GM12878 (cell line): ENCODE data around the gene FAN1. TPM values are rescaled to one million over a fixed set of nuclear protein-coding genes. Genes with fewer than 3 reads are reported as not detected.
A peak's percentile ranks its signal among the peaks of the same experiment; 100 is the strongest.

ENCODE experiments used
- ATF7 ChIP-seq: fragments of 450-650 bp; IDR thresholded peaks from 2 replicates; pipeline ENCODE4 v1.6.1; 2016; ENCODE audit warnings: low read depth, mild to moderate bottlenecking
- BHLHE40 ChIP-seq, 2 experiments: fragments of 450-650 bp in 1 of 2; IDR thresholded peaks; 2 replicates each; pipeline ENCODE4 v1.6.1; 2011 to 2017; ENCODE audit warnings: low read depth in 2 of 2, borderline replicate concordance in 1 of 2, improper control_type of control experiment in 1 of 2, low read length in 1 of 2, mild to moderate bottlenecking in 1 of 2
- ESRRA ChIP-seq: IDR thresholded peaks from 2 replicates; pipeline ENCODE4 v1.6.1; 2012; ENCODE audit warnings: mild to moderate bottlenecking, low read length, improper control_type of control experiment
- EZH2 ChIP-seq: IDR thresholded peaks from 2 replicates; pipeline ENCODE4 v1.6.1; 2012; ENCODE audit warnings: low read depth, mild to moderate bottlenecking, control low read depth, inconsistent platforms, low read length, borderline replicate concordance; ENCODE audit not compliant: control insufficient read depth
- GABPA ChIP-seq: IDR thresholded peaks from 2 replicates; pipeline ENCODE4 v1.6.1; 2014; ENCODE audit warnings: antibody characterized with exemption, low read depth, mild to moderate bottlenecking, inconsistent platforms
- HDAC2 ChIP-seq: fragments of 200-600 bp; sonication (generic); IDR thresholded peaks from 2 replicates; pipeline ENCODE4 v1.6.1; 2017
- MXI1 ChIP-seq: fragments of 150-350 bp; IDR thresholded peaks from 2 replicates; pipeline ENCODE4 v1.6.1; 2011; ENCODE audit warnings: low read depth, mild to moderate bottlenecking, inconsistent platforms, low read length, improper control_type of control experiment
- MYC ChIP-seq: IDR thresholded peaks from 2 replicates; pipeline ENCODE4 v1.6.1; 2011; ENCODE audit warnings: mild to moderate bottlenecking, low read length, moderate library complexity, inconsistent platforms; ENCODE audit not compliant: insufficient read depth, insufficient replicate concordance, insufficient read length, severe bottlenecking
- NFIC ChIP-seq: IDR thresholded peaks from 2 replicates; pipeline ENCODE4 v1.6.1; 2012; ENCODE audit warnings: low read depth, mild to moderate bottlenecking, inconsistent platforms, low read length, moderate library complexity
- NFYA ChIP-seq: IDR thresholded peaks from 2 replicates; pipeline ENCODE4 v1.6.1; 2011; ENCODE audit warnings: low read depth, mild to moderate bottlenecking, low read length, improper control_type of control experiment, borderline replicate concordance
- NR2C1 ChIP-seq: fragments of 450-650 bp; IDR thresholded peaks from 2 replicates; pipeline ENCODE4 v1.6.1; 2017; ENCODE audit warnings: antibody characterized with exemption, mild to moderate bottlenecking, moderate library complexity
- PAX5 ChIP-seq: IDR thresholded peaks from 2 replicates; pipeline ENCODE4 v1.6.1; 2011; ENCODE audit warnings: low read depth, low read length, borderline replicate concordance
- POU2F2 ChIP-seq: IDR thresholded peaks from 3 replicates; pipeline ENCODE4 v1.6.1; 2011; ENCODE audit warnings: low read depth, mild to moderate bottlenecking, low read length, borderline replicate concordance
- RBBP5 ChIP-seq: fragments of 200-600 bp; sonication (generic); conservative IDR thresholded peaks from 2 replicates; pipeline ENCODE4 v1.6.1; 2016
- SIN3A ChIP-seq: IDR thresholded peaks from 2 replicates; pipeline ENCODE4 v1.6.1; 2012; ENCODE audit warnings: low read depth, low read length, improper control_type of control experiment
- SMC3 ChIP-seq: IDR thresholded peaks from 2 replicates; pipeline ENCODE4 v1.6.1; 2011; ENCODE audit warnings: low read length, improper control_type of control experiment, borderline replicate concordance
- SRF ChIP-seq, 2 experiments: IDR thresholded peaks; 2 replicates each; pipeline ENCODE4 v1.6.1; 2011; ENCODE audit warnings: low read depth in 2 of 2, low read length in 2 of 2, mild to moderate bottlenecking in 1 of 2, moderate library complexity in 1 of 2
- SUZ12 ChIP-seq: fragments of 200-600 bp; sonication (generic); IDR thresholded peaks from one replicate; pipeline ENCODE4 v1.6.1; 2018; ENCODE audit warnings: antibody characterized with exemption, mild to moderate bottlenecking; ENCODE audit not compliant: unreplicated experiment
- TBL1XR1 ChIP-seq: IDR thresholded peaks from 2 replicates; pipeline ENCODE4 v1.6.1; 2012; ENCODE audit warnings: low read depth, low read length, improper control_type of control experiment
- YY1 ChIP-seq: IDR thresholded peaks from 2 replicates; pipeline ENCODE4 v1.6.1; 2011; ENCODE audit warnings: low read depth, mild to moderate bottlenecking, low read length
- ZNF274 ChIP-seq: IDR thresholded peaks from one replicate; pipeline ENCODE4 v1.8.0; 2011; ENCODE audit not compliant: insufficient read length, insufficient read depth
- ZNF622 ChIP-seq: fragments of 450-650 bp; IDR thresholded peaks from 2 replicates; pipeline ENCODE4 v1.6.1; 2017; ENCODE audit warnings: mild to moderate bottlenecking, inconsistent platforms
- ZZZ3 ChIP-seq: IDR thresholded peaks from 2 replicates; pipeline ENCODE4 v1.6.1; 2011; ENCODE audit warnings: low read depth; ENCODE audit not compliant: control insufficient read depth, insufficient read length
- polyA plus RNA-seq, 11 experiments: library from polyadenylated mRNA; depleted of rRNA in 4 of 11; unstranded in 6 of 11; stranded (reverse) in 5 of 11; fragments of >200 nt; fragmentation: Nextera tagmentation in 4 of 11; fragmentation: Illumina TruSeq in 1 of 11; extraction: Ambion mirVana in 4 of 11; extraction: Trizol in 1 of 11; gene quantifications; 1 replicate in 1 of 11; 2 replicates in 10 of 11; pipeline versions ENCODE4 v1.2.1 to v1.2.3, GENCODE V29; 2011 to 2016; ENCODE audit warnings: inconsistent platforms in 2 of 11, missing spikeins in 2 of 11, low read depth in 1 of 11
- total RNA-seq, 4 experiments: library from RNA; depleted of rRNA in 3 of 4; stranded (reverse); fragments of >200 nt in 3 of 4; fragmentation: Illumina TruSeq in 1 of 4; extraction: Trizol in 1 of 4; gene quantifications; 2 replicates each; pipeline versions ENCODE4 v1.2.1 to v1.2.3, GENCODE V29; 2013 to 2021
- TF ChIP-seq, protein P1 (sequence below): IDR thresholded peaks from 2 replicates; pipeline ENCODE4 v1.6.1; 2011; ENCODE audit warnings: borderline replicate concordance, low read depth, mild to moderate bottlenecking, moderate library complexity, mixed read lengths, low read length; ENCODE audit not compliant: insufficient read depth; ENCODE audit errors: extremely low read length
- TF ChIP-seq, protein P2 (sequence below): IDR thresholded peaks from 2 replicates; pipeline ENCODE4 v1.6.1; 2011; ENCODE audit warnings: borderline replicate concordance, low read depth, mild to moderate bottlenecking, moderate library complexity, low read length; ENCODE audit not compliant: insufficient read depth, poor library complexity, severe bottlenecking
- TF ChIP-seq, protein P3 (sequence below): fragments of 450-650 bp; IDR thresholded peaks from 2 replicates; pipeline ENCODE4 v1.6.1; 2018; ENCODE audit warnings: mild to moderate bottlenecking, low read depth, moderate library complexity; ENCODE audit not compliant: partially characterized antibody

Gene FAN1
- total and polyA plus RNA-seq, 10 of the 15 experiments (the other 5 are each of a cell fraction or from before 2014, with no cell fraction given): 0.55 to 18.6 (median 12.6) TPM

DNA sequence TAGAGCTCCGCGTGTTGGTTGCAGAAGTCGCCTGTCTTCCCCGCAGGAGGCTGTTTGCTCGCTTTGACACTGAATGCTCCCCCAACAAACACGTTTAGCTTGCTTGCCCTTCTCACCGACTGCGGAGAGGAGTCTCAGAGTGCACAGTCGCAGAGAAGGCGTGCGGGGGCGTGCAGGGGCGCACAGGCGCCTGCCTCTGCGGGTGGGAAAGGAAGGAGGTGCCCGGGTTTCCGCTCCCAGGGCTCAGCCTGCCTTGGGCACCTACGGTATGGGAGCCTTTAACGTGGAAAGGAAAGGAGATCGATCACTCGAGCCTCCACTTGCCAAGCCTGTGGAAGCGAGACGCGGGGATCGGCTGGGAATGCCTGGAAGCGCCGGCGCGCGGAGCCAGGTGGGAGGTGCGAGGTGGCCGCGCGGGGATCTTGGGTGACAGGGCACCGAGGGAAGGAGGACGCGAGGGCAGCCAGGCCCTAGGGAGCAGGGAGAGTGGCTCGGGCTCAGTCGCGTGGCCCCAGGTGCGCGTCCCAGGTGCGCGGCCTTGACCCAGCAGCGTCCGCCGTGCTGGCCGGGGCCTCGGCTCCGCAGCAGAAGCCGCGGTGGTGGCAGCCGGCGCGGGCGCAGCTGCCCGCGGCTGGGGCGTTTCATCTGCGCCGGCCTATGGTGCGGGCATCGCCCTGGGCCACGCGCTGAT is at the start of gene FAN1 (continued):
- peak; percentile 44 to 63; a peak in 3 of 4 replicates for TF ChIP-seq BHLHE40 (IDR thresholded peaks at IDR 0.05; ENCODE audit: borderline replicate concordance in 1 of 2, low read depth in 2 of 2, low read length in 1 of 2)
- no peak for TF ChIP-seq ZNF622
- peak; percentile 73; the same call in 1 of the 3 replicates for TF ChIP-seq POU2F2
- TF ChIP-seq GABPA: no peak
- TF ChIP-seq, protein P1, sequence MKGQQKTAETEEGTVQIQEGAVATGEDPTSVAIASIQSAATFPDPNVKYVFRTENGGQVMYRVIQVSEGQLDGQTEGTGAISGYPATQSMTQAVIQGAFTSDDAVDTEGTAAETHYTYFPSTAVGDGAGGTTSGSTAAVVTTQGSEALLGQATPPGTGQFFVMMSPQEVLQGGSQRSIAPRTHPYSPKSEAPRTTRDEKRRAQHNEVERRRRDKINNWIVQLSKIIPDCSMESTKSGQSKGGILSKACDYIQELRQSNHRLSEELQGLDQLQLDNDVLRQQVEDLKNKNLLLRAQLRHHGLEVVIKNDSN: no peak
- no peak for TF ChIP-seq NFIC
- TF ChIP-seq NR2C1: peak; percentile 36; the same call in 1 of the 2 replicates
- TF ChIP-seq ATF7: no peak
- peak; percentile 78; the same call in 1 of the 2 replicates for TF ChIP-seq ESRRA
- no peak for TF ChIP-seq ZZZ3
- TF ChIP-seq, protein P2, sequence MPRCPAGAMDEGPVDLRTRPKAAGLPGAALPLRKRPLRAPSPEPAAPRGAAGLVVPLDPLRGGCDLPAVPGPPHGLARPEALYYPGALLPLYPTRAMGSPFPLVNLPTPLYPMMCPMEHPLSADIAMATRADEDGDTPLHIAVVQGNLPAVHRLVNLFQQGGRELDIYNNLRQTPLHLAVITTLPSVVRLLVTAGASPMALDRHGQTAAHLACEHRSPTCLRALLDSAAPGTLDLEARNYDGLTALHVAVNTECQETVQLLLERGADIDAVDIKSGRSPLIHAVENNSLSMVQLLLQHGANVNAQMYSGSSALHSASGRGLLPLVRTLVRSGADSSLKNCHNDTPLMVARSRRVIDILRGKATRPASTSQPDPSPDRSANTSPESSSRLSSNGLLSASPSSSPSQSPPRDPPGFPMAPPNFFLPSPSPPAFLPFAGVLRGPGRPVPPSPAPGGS: no peak
- no peak for TF ChIP-seq HDAC2
- TF ChIP-seq TBL1XR1: 0 out of 2 replicates have a peak, but pooled peaks have one; percentile 27
- TF ChIP-seq SRF (IDR thresholded peaks at IDR 0.05; ENCODE audit: low read depth in 2 of 2, low read length in 2 of 2): peak; percentile 95 to 100
- TF ChIP-seq NFYA: no peak
- TF ChIP-seq PAX5: peak; percentile 60; the same call in 1 of the 2 replicates
- peak; percentile 92 for TF ChIP-seq SIN3A
- no peak for TF ChIP-seq MYC
- TF ChIP-seq MXI1: peak; percentile 87; the same call in 1 of the 2 replicates
- TF ChIP-seq EZH2: no peak
- peak; percentile 90 for TF ChIP-seq YY1
- TF ChIP-seq RBBP5: no peak
- TF ChIP-seq, protein P3, sequence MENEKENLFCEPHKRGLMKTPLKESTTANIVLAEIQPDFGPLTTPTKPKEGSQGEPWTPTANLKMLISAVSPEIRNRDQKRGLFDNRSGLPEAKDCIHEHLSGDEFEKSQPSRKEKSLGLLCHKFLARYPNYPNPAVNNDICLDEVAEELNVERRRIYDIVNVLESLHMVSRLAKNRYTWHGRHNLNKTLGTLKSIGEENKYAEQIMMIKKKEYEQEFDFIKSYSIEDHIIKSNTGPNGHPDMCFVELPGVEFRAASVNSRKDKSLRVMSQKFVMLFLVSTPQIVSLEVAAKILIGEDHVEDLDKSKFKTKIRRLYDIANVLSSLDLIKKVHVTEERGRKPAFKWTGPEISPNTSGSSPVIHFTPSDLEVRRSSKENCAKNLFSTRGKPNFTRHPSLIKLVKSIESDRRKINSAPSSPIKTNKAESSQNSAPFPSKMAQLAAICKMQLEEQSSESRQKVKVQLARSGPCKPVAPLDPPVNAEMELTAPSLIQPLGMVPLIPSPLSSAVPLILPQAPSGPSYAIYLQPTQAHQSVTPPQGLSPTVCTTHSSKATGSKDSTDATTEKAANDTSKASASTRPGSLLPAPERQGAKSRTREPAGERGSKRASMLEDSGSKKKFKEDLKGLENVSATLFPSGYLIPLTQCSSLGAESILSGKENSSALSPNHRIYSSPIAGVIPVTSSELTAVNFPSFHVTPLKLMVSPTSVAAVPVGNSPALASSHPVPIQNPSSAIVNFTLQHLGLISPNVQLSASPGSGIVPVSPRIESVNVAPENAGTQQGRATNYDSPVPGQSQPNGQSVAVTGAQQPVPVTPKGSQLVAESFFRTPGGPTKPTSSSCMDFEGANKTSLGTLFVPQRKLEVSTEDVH: no peak
- TF ChIP-seq SMC3: peak; percentile 19; the same call in 1 of the 2 replicates
- no peak for TF ChIP-seq SUZ12
- no peak for TF ChIP-seq ZNF274
